GM18508 (cell line): ENCODE measurements around the gene CHD2.

ENCODE experiments used
- ATAC-seq: cut with Tn5 transposase; IDR thresholded peaks from one replicate; pipeline ENCODE4 v1.9.1; 2021; ENCODE audit warnings: moderate number of reproducible peaks; ENCODE audit not compliant: insufficient read depth, unreplicated experiment

CHD2 gene

DNA sequence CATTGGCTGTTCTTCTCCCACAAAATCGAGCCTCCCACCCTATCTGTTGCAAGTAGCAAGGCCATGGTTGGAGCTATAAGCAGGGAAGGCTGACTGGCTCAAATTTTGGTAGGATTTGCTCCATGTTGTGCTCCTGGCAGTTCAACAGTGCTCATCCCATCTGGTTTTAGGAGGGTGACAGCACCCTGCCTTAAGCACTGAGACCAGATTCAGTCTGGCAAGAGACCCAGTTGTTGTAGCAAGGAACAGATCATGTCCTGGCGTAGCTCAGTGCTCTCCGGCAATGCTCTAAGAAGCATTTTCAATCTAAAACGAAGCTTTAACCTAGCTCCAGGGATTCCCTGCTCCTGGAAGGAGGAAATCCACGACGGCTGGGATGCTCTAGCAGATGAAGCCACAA lies 97.7 kb downstream of the CHD2 start:
- ATAC-seq: no peak

DNA sequence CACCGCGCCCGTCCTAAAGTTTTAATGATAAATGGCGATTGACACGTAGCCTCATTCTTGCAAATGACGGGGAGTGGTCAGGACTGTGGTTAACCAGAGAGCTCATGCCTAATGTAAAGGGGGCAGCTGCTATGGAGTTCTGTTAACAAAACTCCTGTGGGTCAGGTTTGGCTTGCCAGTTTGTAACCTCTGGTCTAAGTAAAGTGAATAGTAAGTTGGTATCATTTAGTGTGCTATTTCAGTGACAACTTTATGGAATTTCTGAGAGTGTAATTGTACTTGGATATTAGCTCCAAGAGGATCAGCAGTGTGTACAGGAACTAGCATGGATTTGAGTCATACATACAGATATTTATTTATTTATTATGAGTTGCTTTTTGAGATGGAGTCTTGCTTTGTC lies 101.0 kb downstream of the CHD2 start:
- no peak for ATAC-seq

- no peak for ATAC-seq
Measured at GRCh38 chr15:93001881-93002280, 101.8 kb downstream of the CHD2 start.

DNA sequence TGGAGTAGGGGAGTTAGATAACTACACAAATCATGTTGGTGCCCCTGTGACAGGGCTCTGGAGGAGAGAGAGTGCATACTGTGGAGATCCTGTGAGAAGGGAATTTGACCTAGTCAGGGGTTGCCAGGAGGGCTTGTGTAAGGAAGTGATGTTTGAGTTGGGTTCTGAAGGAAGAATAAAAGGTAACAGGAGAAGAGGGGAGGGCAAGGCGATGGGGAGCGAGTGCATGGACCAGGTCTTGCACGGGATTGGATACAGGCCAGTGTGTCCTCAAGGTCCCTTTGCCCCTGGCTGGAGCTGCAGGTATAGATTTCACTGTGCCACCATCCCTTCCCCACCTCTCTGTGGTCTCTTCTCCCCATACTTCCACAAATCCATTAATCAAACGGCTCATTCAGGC lies 105.0 kb downstream of the CHD2 start:
- ATAC-seq: no peak

GRCh38 chr15:93007994-93008393 lies 107.9 kb downstream of the CHD2 start:
- no peak for ATAC-seq

- no peak for ATAC-seq
Measured at GRCh38 chr15:93012786-93013185, 112.7 kb downstream of the CHD2 start.

DNA sequence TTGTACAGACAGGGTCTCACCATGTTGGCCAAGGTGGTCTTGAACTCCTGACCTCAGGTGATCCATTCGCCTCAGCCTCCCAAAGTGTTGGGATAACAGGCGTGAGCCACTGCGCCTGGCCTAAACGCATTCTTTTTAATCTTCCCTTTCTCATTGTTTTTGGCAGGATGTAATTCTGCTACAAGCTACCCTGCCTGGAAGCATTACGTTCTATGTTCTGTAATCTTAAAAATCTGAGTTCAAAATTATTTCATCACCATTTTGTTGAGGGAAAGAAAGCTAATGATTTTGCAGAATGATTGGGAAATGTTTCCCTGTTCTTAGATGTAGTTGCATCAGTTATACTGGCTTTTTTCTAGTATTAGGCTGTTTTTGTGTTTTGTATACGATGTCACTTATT lies 117.4 kb downstream of the CHD2 start:
- no peak for ATAC-seq

GRCh38 chr15:93018574-93018973 lies 118.5 kb downstream of the CHD2 start:
- ATAC-seq: no peak

GRCh38 chr15:93019090-93019489 lies 119.0 kb downstream of the CHD2 start:
- no peak for ATAC-seq

DNA sequence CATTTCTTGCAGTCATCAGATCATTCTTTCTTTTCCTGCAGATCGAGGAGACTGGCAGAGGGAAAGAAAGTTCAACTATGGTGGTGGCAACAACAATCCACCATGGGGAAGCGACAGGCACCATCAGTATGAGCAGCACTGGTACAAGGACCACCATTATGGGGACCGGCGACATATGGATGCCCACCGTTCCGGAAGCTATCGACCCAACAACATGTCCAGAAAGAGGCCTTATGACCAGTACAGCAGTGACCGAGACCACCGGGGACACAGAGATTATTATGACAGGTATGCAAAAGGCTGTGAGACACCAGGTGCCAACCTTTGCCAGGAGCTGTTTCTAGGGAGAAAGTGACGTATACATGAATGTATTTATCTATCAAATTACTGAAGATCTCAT lies 119.8 kb downstream of the CHD2 start:
- no peak for ATAC-seq

DNA sequence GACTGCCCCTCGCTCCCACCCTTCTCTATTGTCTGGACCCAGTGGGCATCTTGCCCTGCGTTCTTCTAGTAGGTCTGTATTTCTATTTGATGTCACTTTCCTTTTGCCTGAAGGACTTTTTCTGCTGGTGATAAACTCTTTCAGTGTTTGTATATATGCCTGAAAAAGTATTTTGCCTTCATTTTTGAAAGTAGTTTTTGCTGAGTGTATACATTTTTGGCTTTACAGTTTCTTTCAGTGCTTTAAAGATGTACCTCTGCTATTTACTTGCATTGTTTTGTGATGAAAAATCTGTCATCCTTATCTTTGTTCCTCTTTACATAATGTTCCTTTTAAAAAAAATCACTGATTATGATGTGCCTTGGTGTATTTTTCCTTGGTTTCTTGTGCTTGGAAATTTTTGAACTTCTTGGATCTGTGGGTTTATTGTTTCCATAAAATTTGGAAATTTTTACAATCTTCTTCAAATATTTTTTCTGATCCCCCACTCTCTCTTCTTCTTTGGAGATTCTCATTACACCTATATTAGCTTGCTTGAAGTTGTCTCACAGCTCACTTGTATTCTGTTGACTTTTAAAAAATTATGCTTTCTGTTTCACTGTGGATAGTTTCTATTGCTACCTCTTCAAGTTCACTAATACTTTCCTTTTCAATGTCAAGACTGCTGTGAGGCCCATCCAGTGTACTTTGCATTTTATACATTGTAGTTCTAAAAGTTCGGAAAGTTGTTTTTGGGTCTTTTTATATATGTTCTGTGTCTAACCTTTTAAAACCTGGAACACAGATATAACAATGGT lies 121.0 kb downstream of the CHD2 start:
- peak; percentile 71 for ATAC-seq

- no peak for ATAC-seq
Measured at GRCh38 chr15:93024293-93024692, 124.2 kb downstream of the CHD2 start.

DNA sequence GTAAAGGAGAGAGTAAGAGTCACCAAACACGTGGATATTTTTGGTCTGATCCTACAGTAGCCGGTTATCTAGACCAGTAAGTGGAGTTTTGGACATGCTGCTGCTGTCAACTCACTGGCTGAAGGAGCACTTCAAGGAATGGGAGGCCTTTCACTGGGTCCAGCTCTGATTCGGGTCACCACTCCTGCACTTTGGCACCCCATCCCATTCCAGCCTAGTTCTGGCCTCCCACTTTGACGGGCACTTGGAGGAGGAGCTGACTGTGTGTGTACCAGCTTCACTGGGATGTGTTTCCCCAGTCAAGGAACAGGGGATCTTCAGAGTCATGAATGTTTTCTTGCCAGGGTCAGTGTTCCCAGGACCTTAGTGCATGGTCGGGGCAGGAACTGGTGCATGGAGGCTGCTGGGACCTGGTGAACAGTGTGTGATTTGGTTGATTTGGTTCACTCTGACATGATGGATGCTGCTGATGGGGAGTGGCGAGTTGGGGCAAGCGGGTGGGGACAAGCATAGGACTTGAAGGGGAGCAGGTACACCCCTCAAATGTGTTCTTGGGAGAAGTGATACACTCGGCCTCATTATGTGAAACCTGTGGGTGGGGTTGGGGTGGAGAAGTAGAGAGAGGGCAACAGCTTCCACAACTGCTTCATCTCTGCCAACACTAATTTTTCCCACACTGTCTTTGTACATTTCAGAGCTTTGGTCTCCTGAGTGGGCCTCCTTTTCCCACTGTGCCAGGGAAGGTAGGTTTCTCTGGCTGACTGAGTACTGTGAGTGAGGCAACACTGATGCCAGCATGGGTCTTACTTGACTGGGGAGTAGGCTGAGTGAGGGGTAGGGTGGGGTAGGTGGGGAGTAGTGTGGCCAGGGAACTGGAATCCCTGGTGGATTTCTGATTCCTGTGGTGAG lies 124.8 kb downstream of the CHD2 start:
- no peak for ATAC-seq

- no peak for ATAC-seq
Measured at GRCh38 chr15:93025625-93025982, 125.5 kb downstream of the CHD2 start.

GRCh38 chr15:93026380-93026817 lies 126.3 kb downstream of the CHD2 start:
- ATAC-seq: no peak

DNA sequence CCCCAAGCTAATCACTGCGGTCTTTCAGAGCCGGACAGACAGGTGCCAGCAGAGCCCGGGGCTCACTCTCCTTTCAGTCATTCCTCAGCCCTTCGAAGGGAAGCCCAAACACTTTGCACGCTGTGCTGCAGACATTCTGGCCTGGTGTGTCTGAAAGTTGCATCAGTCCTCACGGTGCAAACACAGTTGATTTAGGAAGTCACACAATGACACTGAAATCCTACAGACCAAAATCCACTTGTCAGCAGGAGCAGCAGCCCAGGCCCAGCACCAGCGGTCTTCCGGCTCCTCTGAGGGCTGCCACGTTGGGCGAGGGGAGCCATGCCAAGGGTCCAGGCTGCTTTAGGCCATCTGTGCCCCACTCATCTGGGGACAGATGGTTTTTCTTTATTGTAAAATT lies 127.3 kb downstream of the CHD2 start:
- no peak for ATAC-seq

DNA sequence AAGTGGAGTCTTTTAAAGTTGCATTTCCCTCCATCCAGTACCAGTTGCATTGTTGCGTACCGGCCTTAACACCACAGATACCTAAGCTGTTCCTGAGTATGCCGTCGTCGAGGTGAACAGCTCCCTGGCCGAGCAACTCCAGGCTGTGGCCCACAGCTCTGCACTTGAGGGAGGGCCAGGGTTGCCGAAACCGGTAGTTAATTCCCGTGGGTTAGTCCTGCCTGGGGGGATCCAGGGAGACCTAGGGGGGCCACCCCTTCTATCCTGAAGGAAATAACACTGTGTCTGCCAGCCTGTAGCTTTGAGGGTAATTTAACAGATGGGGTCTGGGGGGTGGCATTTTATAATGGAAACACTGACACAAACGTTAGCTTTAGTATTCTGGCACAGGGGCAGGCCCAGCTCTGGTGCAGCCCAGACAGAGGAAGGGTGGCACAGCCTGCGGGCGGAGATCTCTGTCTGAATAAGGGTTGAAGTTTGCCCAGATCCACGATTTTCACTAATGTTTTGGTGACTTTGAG lies 128.0 kb downstream of the CHD2 start:
- no peak for ATAC-seq

GRCh38 chr15:93028632-93029213 lies 128.6 kb downstream of the CHD2 start:
- ATAC-seq: no peak

DNA sequence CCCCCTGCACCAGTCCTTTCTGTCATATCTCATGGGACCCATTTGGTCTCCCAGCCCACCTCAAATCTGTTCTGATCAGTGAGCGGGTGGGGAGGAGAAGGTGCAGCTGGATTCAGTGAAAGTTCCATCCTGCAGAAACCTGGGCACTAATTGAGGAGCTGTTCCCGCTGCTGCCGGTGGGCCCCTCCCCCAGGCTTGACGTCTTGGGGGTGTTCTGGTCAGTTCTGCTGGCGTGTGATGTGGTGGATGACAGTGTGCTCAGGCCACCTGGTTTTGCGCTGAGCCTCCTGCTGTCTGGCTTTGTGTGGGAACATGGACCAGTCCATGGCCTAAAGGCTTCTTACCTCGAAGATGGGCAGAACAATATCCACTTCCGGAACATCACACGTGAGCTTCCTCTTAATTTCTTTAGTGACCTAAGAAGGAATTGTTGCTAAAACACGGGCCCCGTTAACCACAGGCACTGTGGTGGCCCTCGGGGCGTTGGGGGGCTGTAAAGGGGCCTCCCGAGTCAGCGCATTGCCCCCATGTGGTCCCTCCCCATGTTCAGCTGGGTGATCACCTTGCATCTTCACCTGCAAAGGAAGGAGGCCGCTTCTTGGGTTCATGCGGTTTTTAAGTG lies 129.2 kb downstream of the CHD2 start:
- ATAC-seq: no peak

- no peak for ATAC-seq
Measured at GRCh38 chr15:93029836-93030429, 129.8 kb downstream of the CHD2 start.
